ENCODE measurements around the gene WNT5B. TPM values are rescaled to one million over a fixed set of nuclear protein-coding genes. Genes with fewer than 3 reads are reported as not detected.

The WNT5B gene
- polyA plus RNA-seq, 1 donor (not counting 4 experiments of a cell fraction or from before 2014, with no cell fraction given), result 12.3 TPM

- Histone ChIP-seq H2AFZ (ENCODE audit: control insufficient read depth, low read length) (no peak overlapping the region), H3K4me2 (ENCODE audit: control insufficient read depth, extremely low read depth, insufficient read depth, low read depth, low read length) (peak overlapping the region; percentile 32), H3K36me3 (ENCODE audit: control insufficient read depth in 2 of 2, extremely low read depth in 1 of 2, insufficient read depth in 2 of 2, low read length in 2 of 2) (peaks cover 1 to 2% of the 10 kb centered on the region in 2 experiments), H3K4me3 (ENCODE audit: control insufficient read depth in 2 of 3, extremely low read depth in 1 of 3, insufficient read depth in 2 of 3, low read depth in 1 of 3, low read length in 3 of 3) (no peak overlapping the region), H3K9me3 (ENCODE audit: control insufficient read depth, low read depth, low read length) (no peaks in the 10 kb centered on the region), H3K79me2 (ENCODE audit: control insufficient read depth, insufficient read depth, low read length) (no peaks in the 10 kb centered on the region), H3K9me1 (ENCODE audit: control insufficient read depth, extremely low read depth, insufficient read depth, low read length) (no peaks in the 10 kb centered on the region), H4K20me1 (ENCODE audit: control insufficient read depth, extremely low read depth, insufficient read depth, low read length) (no peaks in the 10 kb centered on the region), H3K9ac (ENCODE audit: control insufficient read depth, extremely low read depth, insufficient read depth, low read length) (no peak overlapping the region), H3K4me1 (ENCODE audit: control insufficient read depth, extremely low read depth, insufficient read depth, low read length) (peaks cover 4% of the 10 kb centered on the region), H3K27me3 (ENCODE audit: control insufficient read depth, extremely low read depth, insufficient read depth, low read length) (peaks cover 23% of the 10 kb centered on the region), H3K27ac (ENCODE audit: control insufficient read depth, insufficient read depth, low read length) (no peak overlapping the region)
- DNase-seq (ENCODE audit: low read depth, low spot score), result no peak
- peak in 1 of 3 experiments; percentile 43 for TF ChIP-seq CTCF (optimal IDR thresholded peaks at IDR 0.05 in 1 of 3, IDR thresholded peaks at IDR 0.05 in 1 of 3, conservative IDR thresholded peaks at IDR 0.05 in 1 of 3; ENCODE audit: extremely low read depth in 1 of 3, insufficient read depth in 2 of 3, low read length in 3 of 3)
- TF ChIP-seq EZH2 (IDR thresholded peaks at IDR 0.05; ENCODE audit: low read length), result peak; percentile 13
- no peak for FAIRE-seq
- dilution Hi-C loops (cut with MboI; ENCODE audit: extremely low pct_ligation_motif_present, low sequenced_read_pairs), result no loop called here
These were observed 1.2 kb downstream of the WNT5B start for GRCh38 chr12:1630133-1630826.

- Histone ChIP-seq H3K79me2 (ENCODE audit: control insufficient read depth, insufficient read depth, low read length) (no peaks in the 10 kb centered on the region), H3K27ac (ENCODE audit: control insufficient read depth, insufficient read depth, low read length) (no peak overlapping the region), H3K4me3 (ENCODE audit: control insufficient read depth in 2 of 3, extremely low read depth in 1 of 3, insufficient read depth in 2 of 3, low read depth in 1 of 3, low read length in 3 of 3) (no peak overlapping the region), H4K20me1 (ENCODE audit: control insufficient read depth, extremely low read depth, insufficient read depth, low read length) (no peaks in the 10 kb centered on the region), H3K4me2 (ENCODE audit: control insufficient read depth, extremely low read depth, insufficient read depth, low read depth, low read length) (no peak overlapping the region), H2AFZ (ENCODE audit: control insufficient read depth, low read length) (no peak overlapping the region), H3K4me1 (ENCODE audit: control insufficient read depth, extremely low read depth, insufficient read depth, low read length) (no peaks in the 10 kb centered on the region), H3K9me3 (ENCODE audit: control insufficient read depth, low read depth, low read length) (no peaks in the 10 kb centered on the region), H3K9ac (ENCODE audit: control insufficient read depth, extremely low read depth, insufficient read depth, low read length) (no peak overlapping the region), H3K27me3 (ENCODE audit: control insufficient read depth, extremely low read depth, insufficient read depth, low read length) (peaks cover 23% of the 10 kb centered on the region), H3K9me1 (ENCODE audit: control insufficient read depth, extremely low read depth, insufficient read depth, low read length) (no peaks in the 10 kb centered on the region), H3K36me3 (ENCODE audit: control insufficient read depth in 2 of 2, extremely low read depth in 1 of 2, insufficient read depth in 2 of 2, low read length in 2 of 2) (peaks cover 1 to 2% of the 10 kb centered on the region in 2 experiments)
- no peak for DNase-seq (ENCODE audit: low read depth, low spot score)
- dilution Hi-C loops (cut with MboI; ENCODE audit: extremely low pct_ligation_motif_present, low sequenced_read_pairs), result no loop called here
- FAIRE-seq, result no peak
- TF ChIP-seq CTCF (optimal IDR thresholded peaks at IDR 0.05 in 1 of 3, IDR thresholded peaks at IDR 0.05 in 1 of 3, conservative IDR thresholded peaks at IDR 0.05 in 1 of 3; ENCODE audit: extremely low read depth in 1 of 3, insufficient read depth in 2 of 3, low read length in 3 of 3) (no peak), EZH2 (IDR thresholded peaks at IDR 0.05; ENCODE audit: low read length) (no peak)
These were observed 2.0 kb downstream of the WNT5B start for GRCh38 chr12:1630827-1631591.

Measured in keratinocyte (primary cell).